IMR-90 (cell line): Measurements from ENCODE around the gene PRR19. TPM values are rescaled to one million over a fixed set of nuclear protein-coding genes. Genes with fewer than 3 reads are reported as not detected.

Experiments
- ATAC-seq: fragments of 200-7000 bp; cut with Tn5 transposase; 2 replicates; pipeline ENCODE4 v1.9.1; 2020; ENCODE audit warnings: low read depth, mild to moderate bottlenecking, moderate library complexity
- BruUV-seq: library from RNA; stranded (reverse); fragments of 400-500 nt; replicated peaks from 2 replicates; lab custom pipeline; 2021; lab: Mats Ljungman, UMichigan
- CTCF ChIA-PET: fragments of 300-600 bp; formaldehyde crosslinking; extraction: SDS; loops from one replicate; lab custom pipeline; 2021; ENCODE audit warnings: antibody characterized with exemption; lab: Yijun Ruan, JAX
- POLR2A ChIA-PET: fragments of 300-600 bp; sonication (Branson Sonifier 250); formaldehyde crosslinking; loops from one replicate; lab custom pipeline; 2022; ENCODE audit warnings: antibody characterized with exemption; ENCODE audit not compliant: unreplicated experiment; lab: Charles Lee
- DNase-seq: peaks from one replicate; pipeline ENCODE4 v3.0.0; 2013
- H2AFZ ChIP-seq: replicated peaks from 2 replicates; pipeline ENCODE3; 2013; ENCODE audit warnings: low read length, mild to moderate bottlenecking; ENCODE audit not compliant: poor library complexity
- H2AK5ac ChIP-seq: 2 replicates; pipeline ENCODE4 v1.6.1; 2013; ENCODE audit warnings: low read depth, low read length, inconsistent platforms
- H2AK9ac ChIP-seq: replicated peaks from 2 replicates; pipeline ENCODE3; 2013; ENCODE audit warnings: mild to moderate bottlenecking, low read depth, low read length, moderate library complexity; ENCODE audit not compliant: poor library complexity
- H2BK120ac ChIP-seq: 2 replicates; pipeline ENCODE4 v1.6.1; 2013; ENCODE audit warnings: low read depth, low read length, inconsistent platforms
- H2BK15ac ChIP-seq: 3 replicates; pipeline ENCODE4 v1.6.1; 2013; ENCODE audit warnings: low read depth, low read length, inconsistent platforms
- H2BK20ac ChIP-seq: 2 replicates; pipeline ENCODE4 v1.6.1; 2013; ENCODE audit warnings: low read depth, mild to moderate bottlenecking, inconsistent platforms, low read length, moderate library complexity
- H2BK5ac ChIP-seq: 2 replicates; pipeline ENCODE4 v1.6.1; 2013; ENCODE audit warnings: mild to moderate bottlenecking, low read depth, low read length, inconsistent platforms; ENCODE audit not compliant: poor library complexity, severe bottlenecking
- H3K14ac ChIP-seq: replicated peaks from 2 replicates; pipeline ENCODE4 v1.6.1; 2013; ENCODE audit warnings: low read depth, low read length, inconsistent platforms
- H3K18ac ChIP-seq: 2 replicates; pipeline ENCODE4 v1.6.1; 2013; ENCODE audit warnings: low read depth, low read length, control low read depth
- H3K23ac ChIP-seq: 2 replicates; pipeline ENCODE4 v1.6.1; 2013; ENCODE audit warnings: low read depth, low read length, inconsistent platforms
- H3K27ac ChIP-seq: 2 replicates; pipeline ENCODE4 v1.5.1; 2013; ENCODE audit warnings: mild to moderate bottlenecking, control low read depth, low read length; ENCODE audit not compliant: insufficient read depth
- H3K27me3 ChIP-seq: 2 replicates; pipeline ENCODE4 v1.6.1; 2013; ENCODE audit warnings: low read length; ENCODE audit not compliant: control insufficient read depth, insufficient read depth
- H3K36me3 ChIP-seq: 2 replicates; pipeline ENCODE4 v1.6.1; 2013; ENCODE audit warnings: low read length, mixed read lengths; ENCODE audit not compliant: control insufficient read depth, insufficient read depth
- H3K4ac ChIP-seq: 2 replicates; pipeline ENCODE4 v1.6.1; 2013; ENCODE audit warnings: low read depth, low read length, inconsistent platforms
- H3K4me1 ChIP-seq: 2 replicates; pipeline ENCODE4 v1.6.1; 2013; ENCODE audit warnings: low read length, mixed read lengths; ENCODE audit not compliant: control insufficient read depth, insufficient read depth
- H3K4me2 ChIP-seq: 2 replicates; pipeline ENCODE4 v1.6.1; 2013; ENCODE audit warnings: low read depth, mild to moderate bottlenecking, control low read depth, low read length, moderate library complexity
- H3K4me3 ChIP-seq: 2 replicates; pipeline ENCODE4 v1.5.1; 2013; ENCODE audit warnings: low read depth, mild to moderate bottlenecking, control low read depth, low read length, moderate library complexity; ENCODE audit not compliant: insufficient read depth
- H3K56ac ChIP-seq: 2 replicates; pipeline ENCODE4 v1.6.1; 2013; ENCODE audit warnings: low read length, inconsistent platforms; ENCODE audit not compliant: insufficient read depth; ENCODE audit errors: extremely low read depth
- H3K79me1 ChIP-seq, 2 experiments: 2 replicates each; pipeline ENCODE4 v1.6.1; 2013; ENCODE audit warnings: low read length in 2 of 2, inconsistent platforms in 1 of 2, low read depth in 1 of 2
- H3K9ac ChIP-seq: 2 replicates; pipeline ENCODE4 v1.6.1; 2013; ENCODE audit warnings: low read depth, low read length, control low read depth
- H3K9me1 ChIP-seq: 2 replicates; pipeline ENCODE4 v1.6.1; 2013; ENCODE audit warnings: low read length, inconsistent platforms; ENCODE audit not compliant: insufficient read depth
- H3K9me3 ChIP-seq: 2 replicates; pipeline ENCODE4 v1.6.1; 2013; ENCODE audit warnings: low read length; ENCODE audit not compliant: control insufficient read depth, insufficient read depth
- H4K20me1 ChIP-seq: 2 replicates; pipeline ENCODE4 v1.6.1; 2013; ENCODE audit warnings: low read length, inconsistent platforms; ENCODE audit not compliant: insufficient read depth
- H4K5ac ChIP-seq: 2 replicates; pipeline ENCODE4 v1.6.1; 2013; ENCODE audit warnings: mild to moderate bottlenecking, low read depth, low read length, control low read depth
- H4K8ac ChIP-seq, 2 experiments: 2 replicates each; pipeline ENCODE4 v1.6.1; 2013; ENCODE audit warnings: low read depth in 2 of 2, low read length in 2 of 2, control low read depth in 1 of 2, inconsistent platforms in 1 of 2
- H4K91ac ChIP-seq: 2 replicates; pipeline ENCODE4 v1.6.1; 2013; ENCODE audit warnings: low read depth, low read length, inconsistent platforms; ENCODE audit not compliant: insufficient read depth
- BHLHE40 ChIP-seq: fragments of 150-350 bp; IDR thresholded peaks from 2 replicates; pipeline ENCODE4 v1.6.1; 2016; ENCODE audit warnings: mild to moderate bottlenecking, low read depth, low read length
- CEBPB ChIP-seq: IDR thresholded peaks from 2 replicates; pipeline ENCODE4 v1.6.1; 2012; ENCODE audit warnings: low read depth, low read length, improper control_type of control experiment
- CHD1 ChIP-seq: IDR thresholded peaks from 2 replicates; pipeline ENCODE4 v1.6.1; 2012; ENCODE audit warnings: low read depth, low read length, improper control_type of control experiment
- CTCF ChIP-seq: conservative IDR thresholded peaks from 2 replicates; pipeline ENCODE4 v1.5.1; 2012; ENCODE audit warnings: mild to moderate bottlenecking, low read depth, low read length, improper control_type of control experiment
- ELK1 ChIP-seq: fragments of 150-350 bp; IDR thresholded peaks from 2 replicates; pipeline ENCODE4 v1.6.1; 2016; ENCODE audit warnings: low read depth, mild to moderate bottlenecking, low read length, moderate library complexity, borderline replicate concordance
- FOS ChIP-seq: fragments of 150-350 bp; IDR thresholded peaks from 2 replicates; pipeline ENCODE4 v1.6.1; 2016; ENCODE audit warnings: low read depth, low read length
- MAFK ChIP-seq: IDR thresholded peaks from 2 replicates; pipeline ENCODE4 v1.6.1; 2012; ENCODE audit warnings: low read depth, low read length, improper control_type of control experiment
- MAZ ChIP-seq: IDR thresholded peaks from 2 replicates; pipeline ENCODE4 v1.6.1; 2012; ENCODE audit warnings: low read depth, mild to moderate bottlenecking, low read length, improper control_type of control experiment, moderate library complexity, borderline replicate concordance
- MXI1 ChIP-seq: IDR thresholded peaks from 2 replicates; pipeline ENCODE4 v1.6.1; 2012; ENCODE audit warnings: low read depth, mild to moderate bottlenecking, low read length, moderate library complexity, borderline replicate concordance
- NFE2L2 ChIP-seq: fragments of 150-350 bp; IDR thresholded peaks from 2 replicates; pipeline ENCODE4 v1.6.1; 2016; ENCODE audit warnings: low read depth, mild to moderate bottlenecking, low read length
- POLR2A ChIP-seq: IDR thresholded peaks from 2 replicates; pipeline ENCODE4 v1.6.1; 2012; ENCODE audit warnings: mild to moderate bottlenecking, low read depth, low read length
- RAD21 ChIP-seq: IDR thresholded peaks from 2 replicates; pipeline ENCODE4 v1.6.1; 2012; ENCODE audit warnings: low read length, improper control_type of control experiment
- RCOR1 ChIP-seq: IDR thresholded peaks from 2 replicates; pipeline ENCODE4 v1.6.1; 2012; ENCODE audit warnings: mild to moderate bottlenecking, low read length, improper control_type of control experiment; ENCODE audit not compliant: insufficient replicate concordance
- RFX5 ChIP-seq: IDR thresholded peaks from 2 replicates; pipeline ENCODE4 v1.8.0; 2012; ENCODE audit warnings: low read depth, mild to moderate bottlenecking, low read length, moderate library complexity
- SMC3 ChIP-seq: fragments of 150-350 bp; IDR thresholded peaks from 2 replicates; pipeline ENCODE4 v1.6.1; 2016; ENCODE audit warnings: low read depth, mild to moderate bottlenecking, antibody characterized with exemption, low read length, moderate library complexity
- USF2 ChIP-seq: fragments of 150-350 bp; IDR thresholded peaks from 2 replicates; pipeline ENCODE4 v1.6.1; 2017; ENCODE audit warnings: mild to moderate bottlenecking, antibody characterized with exemption, low read length, low read depth
- WGBS, 2 experiments: methylation state at CpG; one replicate each; pipeline versions ENCODE4 v1.1.5 to v1.1.7; 2013; ENCODE audit warnings: missing lambda C conversion rate in 2 of 2; ENCODE audit not compliant: insufficient read length in 1 of 2; ENCODE audit errors: extremely low coverage in 2 of 2; 5-methylcytosine and 5-hydroxymethylcytosine counted together
- dilution Hi-C: fragments of 300-500 bp; cut with HindIII; formaldehyde crosslinking; loops from one replicate; pipeline ENCODE4 v1.14.3; 2018; ENCODE audit warnings: low sequenced_read_pairs; ENCODE audit not compliant: unreplicated experiment
- in situ Hi-C: fragments of 300-500 bp; cut with MboI; formaldehyde crosslinking; loops from 3 replicates; pipeline ENCODE4 v1.14.3; 2019; ENCODE audit warnings: low sequenced_read_pairs, inconsistent platforms, mixed read lengths
- intact Hi-C: fragments of 100-400 bp; cut with micrococcal nuclease; formaldehyde crosslinking; loops from 2 replicates; pipeline ENCODE4 v1.10.0; 2022
- polyA plus RNA-seq, 3 experiments: library from polyadenylated mRNA; depleted of rRNA; stranded (reverse); fragments of >200 nt; gene quantifications; 2 replicates each; pipeline ENCODE4 v1.2.3, GENCODE V29; 2012; ENCODE audit warnings: low replicate concordance in 1 of 3
- total RNA-seq: library from RNA; depleted of rRNA; stranded (reverse); fragments of >200 nt; gene quantifications from 2 replicates; pipeline ENCODE4 v1.2.3, GENCODE V29; 2012

The PRR19 gene
- total and polyA plus RNA-seq, 2 of the 4 experiments (the other 2 are of a cell fraction) = 0.36 to 1.6 TPM

- DNase-seq (no peak), ATAC-seq (no peak)
- no peak overlapping the region for H3K18ac ChIP-seq
- POLR2A ChIA-PET = no interaction called here
- no peak overlapping the region for H3K4me3 ChIP-seq
- H3K23ac ChIP-seq = no peak overlapping the region
- CTCF ChIA-PET = no interaction called here
- H2AFZ ChIP-seq = peak overlapping the region; percentile 58
- H3K9me3 ChIP-seq = no peaks in the 10 kb centered on the region
- H3K27me3 ChIP-seq = no peaks in the 10 kb centered on the region
- 0 out of 2 replicates have a peak, but pooled peaks cover 2% of the 10 kb centered on the region for H3K4me1 ChIP-seq
- no TSS peak for BruUV-seq
- H3K4ac ChIP-seq = no peak overlapping the region
- TF ChIP-seq FOS (no peak), BHLHE40 (no peak), MAFK (no peak), USF2 (no peak), RCOR1 (no peak), SMC3 (no peak), RFX5 (no peak), NFE2L2 (no peak), MXI1 (no peak), RAD21 (no peak), MAZ (no peak), CTCF (no peak), CHD1 (no peak), POLR2A (no peak), ELK1 (no peak), CEBPB (no peak)
- H2BK15ac ChIP-seq = no peak overlapping the region
- H4K8ac ChIP-seq = no peak overlapping the region
- no peaks in the 10 kb centered on the region for H3K9me1 ChIP-seq
- peaks cover 78% of the 10 kb centered on the region for H3K36me3 ChIP-seq
- H2BK20ac ChIP-seq = no peak overlapping the region
- no peak overlapping the region for H3K56ac ChIP-seq
- WGBS, 2 experiments = 45% methylated on average over 6 of the region's 9 CpGs; no CpG with 5 or more reads in 1 of the 2 experiments
- H2BK5ac ChIP-seq = no peak overlapping the region
- H3K4me2 ChIP-seq = no peak overlapping the region
- no peak overlapping the region for H2AK5ac ChIP-seq
- H3K27ac ChIP-seq = no peak overlapping the region
- peaks cover 14% of the 10 kb centered on the region for H4K20me1 ChIP-seq
- intact Hi-C loops (no loop called here), dilution Hi-C loops (no loop called here), in situ Hi-C loops (no loop called here)
- H3K14ac ChIP-seq = no peak overlapping the region
- H2AK9ac ChIP-seq = peak overlapping the region; percentile 7
- H3K9ac ChIP-seq = no peak overlapping the region
- no peak overlapping the region for H4K91ac ChIP-seq
- peaks cover 9 to 19% of the 10 kb centered on the region in 2 experiments for H3K79me1 ChIP-seq
- no peak overlapping the region for H4K5ac ChIP-seq
- H2BK120ac ChIP-seq = no peak overlapping the region
These were observed 10.5 kb upstream of the PRR19 start for GRCh38 chr19:42291435-42291810.
